ENCODE measurements around the gene VPS13A. TPM values are rescaled to one million over a fixed set of nuclear protein-coding genes. Genes with fewer than 3 reads are reported as not detected.

The VPS13A gene
- total RNA-seq (10 to 100 TPM; 43.7 to 46.1 TPM), polyA plus RNA-seq (10 to 100 TPM in 1 of 2 donors, 1 to 10 TPM in 1; 6.6 to 21.5 TPM)
- long read RNA-seq, donor 1, partial matches to known transcripts = 9 of 16 reads
- long read RNA-seq, donor 1, other reads (novel, unspliced or antisense) = 7 of 16 reads
- long read RNA-seq, donor 2, partial matches to known transcripts = 1 of 12 reads
- long read RNA-seq, donor 2, other reads (novel, unspliced or antisense) = 11 of 12 reads

DNA sequence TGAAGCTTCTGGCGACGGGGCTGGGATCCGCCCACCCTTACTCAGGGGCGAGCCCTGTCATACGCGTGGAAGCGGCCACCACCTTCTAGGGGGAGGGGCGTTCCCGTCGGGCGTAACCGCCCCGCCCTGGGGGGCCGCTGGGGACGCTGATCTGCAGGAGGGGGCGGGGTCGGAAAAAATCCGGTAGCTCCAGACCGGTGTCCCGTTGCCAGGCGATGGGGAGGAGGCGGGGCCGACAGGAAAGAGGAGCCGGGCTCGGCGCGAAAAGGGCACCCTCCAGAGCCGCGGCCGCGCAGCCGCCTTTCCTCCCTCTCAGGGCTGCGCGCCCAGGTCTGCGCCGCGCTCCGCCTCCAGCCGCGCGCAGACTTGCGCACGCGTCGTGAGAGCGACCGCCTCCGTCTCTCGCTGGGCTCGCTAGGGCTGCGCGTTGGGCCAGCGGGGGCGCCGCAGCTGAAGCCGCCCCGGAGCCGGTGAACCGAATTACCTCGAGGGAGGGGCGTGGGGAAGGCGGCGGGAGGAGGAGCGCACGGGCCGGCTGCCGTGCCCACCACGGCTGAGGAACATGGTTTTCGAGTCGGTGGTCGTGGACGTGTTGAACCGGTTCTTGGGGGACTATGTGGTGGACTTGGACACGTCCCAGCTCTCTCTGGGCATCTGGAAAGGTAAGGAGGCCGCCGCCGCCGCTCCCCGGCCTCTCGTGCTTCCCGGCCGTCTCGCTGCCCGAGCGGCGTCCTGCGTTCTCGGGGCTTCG, at the start of gene VPS13A:
Gene VPS13A, plus strand, starts transcription at position 392 of the 751 bp plus-strand sequence. Its CDS starts 171 bp downstream, at position 563.
- intact Hi-C loops (cut with DNase I) = loop anchor here in 1 of 2 donors (5.0 to 10.0 kb wide), 2 partner anchors 40 to 87 kb away; no protein-coding TSS in a partner anchor
- peak; percentile 95 to 98 for DNase-seq

GRCh38 chr9:77128125-77128789, 49.1 kb upstream of the VPS13A start:
- intact Hi-C loops (cut with DNase I) = no loop called here

More for the DNA sequence above, at the start of gene VPS13A:
- Histone ChIP-seq H3K27me3 (ENCODE audit: control insufficient read depth in 1 of 2, insufficient read depth in 2 of 2, low read length in 1 of 2) (no peaks in the 10 kb centered on the region), H3K4me1 (ENCODE audit: control insufficient read depth in 1 of 2, insufficient read depth in 2 of 2, low read length in 2 of 2) (no peaks in the 10 kb centered on the region), H3K9me3 (ENCODE audit: control insufficient read depth, low read length) (no peaks in the 10 kb centered on the region), H3K36me3 (ENCODE audit: control insufficient read depth in 1 of 2, insufficient read depth in 2 of 2, low read length in 1 of 2) (no peaks in the 10 kb centered on the region), H3K27ac (ENCODE audit: low read depth in 1 of 2, low read length in 2 of 2) (peak within 1 kb of the TSS; percentile 19 to 49), H3K4me3 (ENCODE audit: low read length in 2 of 2) (peak within 1 kb of the TSS; percentile 14 to 50)
- WGBS, 2 donors = 0% methylated on average over 60 to 89 of the region's 89 CpGs
- peak; percentile 97 for ATAC-seq (ENCODE audit: low FRiP score)

GRCh38 chr9:77131399-77131798, 45.9 kb upstream of the VPS13A start:
- H3K4me1 ChIP-seq (ENCODE audit: control insufficient read depth in 1 of 2, insufficient read depth in 2 of 2, low read length in 2 of 2) = no peaks in the 10 kb centered on the region
- DNase-seq (no peak), ATAC-seq (ENCODE audit: low FRiP score) (no peak)
- H3K27ac ChIP-seq (ENCODE audit: low read depth in 1 of 2, low read length in 2 of 2) = no peak overlapping the region
- H3K27me3 ChIP-seq (ENCODE audit: control insufficient read depth in 1 of 2, insufficient read depth in 2 of 2, low read length in 1 of 2) = peaks cover 0 to 3% of the 10 kb centered on the region in 2 donors
- 10 to 14% methylated on average over 5 of the region's 5 CpGs for WGBS, 2 donors
- intact Hi-C loops (cut with DNase I) = no loop called here
- H3K36me3 ChIP-seq (ENCODE audit: control insufficient read depth in 1 of 2, insufficient read depth in 2 of 2, low read length in 1 of 2) = no peaks in the 10 kb centered on the region
- no peak overlapping the region for H3K4me3 ChIP-seq (ENCODE audit: low read length in 2 of 2)
- peaks cover 4% of the 10 kb centered on the region for H3K9me3 ChIP-seq (ENCODE audit: control insufficient read depth, low read length)

More at GRCh38 chr9:77128125-77128789, 49.1 kb upstream of the VPS13A start:
- Histone ChIP-seq H3K4me1 (ENCODE audit: control insufficient read depth in 1 of 2, insufficient read depth in 2 of 2, low read length in 2 of 2) (no peaks in the 10 kb centered on the region), H3K36me3 (ENCODE audit: control insufficient read depth in 1 of 2, insufficient read depth in 2 of 2, low read length in 1 of 2) (no peaks in the 10 kb centered on the region), H3K27me3 (ENCODE audit: control insufficient read depth in 1 of 2, insufficient read depth in 2 of 2, low read length in 1 of 2) (peaks cover 0 to 3% of the 10 kb centered on the region in 2 donors), H3K4me3 (ENCODE audit: low read length in 2 of 2) (no peak overlapping the region), H3K9me3 (ENCODE audit: control insufficient read depth, low read length) (peaks cover 9% of the 10 kb centered on the region), H3K27ac (ENCODE audit: low read depth in 1 of 2, low read length in 2 of 2) (no peak overlapping the region)
- ATAC-seq (ENCODE audit: low FRiP score) (no peak), DNase-seq (no peak)
- 31 to 32% methylated on average over 1 of the region's 1 CpG for WGBS, 2 donors

GRCh38 chr9:77133011-77133410, 44.3 kb upstream of the VPS13A start:
- peaks cover 6% of the 10 kb centered on the region for H3K9me3 ChIP-seq (ENCODE audit: control insufficient read depth, low read length)
- H3K27ac ChIP-seq (ENCODE audit: low read depth in 1 of 2, low read length in 2 of 2) = no peak overlapping the region
- H3K27me3 ChIP-seq (ENCODE audit: control insufficient read depth in 1 of 2, insufficient read depth in 2 of 2, low read length in 1 of 2) = peaks cover 0 to 3% of the 10 kb centered on the region in 2 donors
- H3K36me3 ChIP-seq (ENCODE audit: control insufficient read depth in 1 of 2, insufficient read depth in 2 of 2, low read length in 1 of 2) = no peaks in the 10 kb centered on the region
- H3K4me3 ChIP-seq (ENCODE audit: low read length in 2 of 2) = no peak overlapping the region
- DNase-seq = no peak
- WGBS, 2 donors = 67 to 70% methylated on average over 1 of the region's 1 CpG
- intact Hi-C loops (cut with DNase I) = no loop called here
- ATAC-seq (ENCODE audit: low FRiP score) = no peak
- no peaks in the 10 kb centered on the region for H3K4me1 ChIP-seq (ENCODE audit: control insufficient read depth in 1 of 2, insufficient read depth in 2 of 2, low read length in 2 of 2)

GRCh38 chr9:77142366-77142765, 35.0 kb upstream of the VPS13A start:
- Histone ChIP-seq H3K27ac (ENCODE audit: low read depth in 1 of 2, low read length in 2 of 2) (no peak overlapping the region), H3K27me3 (ENCODE audit: control insufficient read depth in 1 of 2, insufficient read depth in 2 of 2, low read length in 1 of 2) (no peaks in the 10 kb centered on the region), H3K36me3 (ENCODE audit: control insufficient read depth in 1 of 2, insufficient read depth in 2 of 2, low read length in 1 of 2) (no peaks in the 10 kb centered on the region), H3K4me1 (ENCODE audit: control insufficient read depth in 1 of 2, insufficient read depth in 2 of 2, low read length in 2 of 2) (no peaks in the 10 kb centered on the region), H3K4me3 (ENCODE audit: low read length in 2 of 2) (no peak overlapping the region), H3K9me3 (ENCODE audit: control insufficient read depth, low read length) (peaks cover 2% of the 10 kb centered on the region)
- intact Hi-C loops (cut with DNase I) = no loop called here
- ATAC-seq (ENCODE audit: low FRiP score) = no peak
- 79 to 80% methylated on average over 2 of the region's 2 CpGs for WGBS, 2 donors
- no peak for DNase-seq

DNA sequence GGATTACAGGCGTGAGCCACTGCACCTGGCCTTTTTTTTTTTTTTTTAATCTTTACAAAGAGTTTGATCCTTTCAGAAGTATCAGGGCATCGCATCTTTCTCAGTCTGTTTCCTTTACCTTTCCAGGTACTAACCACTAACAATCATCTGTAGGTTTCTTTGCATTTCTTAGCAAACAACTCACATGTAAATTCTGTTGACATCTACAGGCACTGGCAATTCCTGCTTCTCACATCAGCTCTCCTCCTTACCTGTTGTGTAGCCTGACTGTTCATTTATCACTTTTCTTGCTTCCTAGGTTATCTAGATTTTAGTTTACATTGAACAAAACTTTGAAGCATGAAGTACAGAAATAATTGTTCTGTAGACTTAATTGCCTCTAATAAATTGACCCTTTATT, 27.5 kb upstream of the VPS13A start:
- ATAC-seq (ENCODE audit: low FRiP score) = no peak
- intact Hi-C loops (cut with DNase I) = no loop called here

GRCh38 chr9:77152289-77152688, 25.0 kb upstream of the VPS13A start:
- H3K27me3 ChIP-seq (ENCODE audit: control insufficient read depth in 1 of 2, insufficient read depth in 2 of 2, low read length in 1 of 2) = no peaks in the 10 kb centered on the region
- DNase-seq (no peak), ATAC-seq (ENCODE audit: low FRiP score) (no peak)
- H3K36me3 ChIP-seq (ENCODE audit: control insufficient read depth in 1 of 2, insufficient read depth in 2 of 2, low read length in 1 of 2) = no peaks in the 10 kb centered on the region
- no peaks in the 10 kb centered on the region for H3K9me3 ChIP-seq (ENCODE audit: control insufficient read depth, low read length)
- intact Hi-C loops (cut with DNase I) = no loop called here
- H3K4me1 ChIP-seq (ENCODE audit: control insufficient read depth in 1 of 2, insufficient read depth in 2 of 2, low read length in 2 of 2) = no peaks in the 10 kb centered on the region
- no peak overlapping the region for H3K4me3 ChIP-seq (ENCODE audit: low read length in 2 of 2)
- WGBS, 2 donors = 22 to 28% methylated on average over 1 of the region's 1 CpG
- H3K27ac ChIP-seq (ENCODE audit: low read depth in 1 of 2, low read length in 2 of 2) = no peak overlapping the region

More for the DNA sequence above, 27.5 kb upstream of the VPS13A start:
- no peak for DNase-seq
- Histone ChIP-seq H3K4me1 (ENCODE audit: control insufficient read depth in 1 of 2, insufficient read depth in 2 of 2, low read length in 2 of 2) (no peaks in the 10 kb centered on the region), H3K9me3 (ENCODE audit: control insufficient read depth, low read length) (no peaks in the 10 kb centered on the region), H3K4me3 (ENCODE audit: low read length in 2 of 2) (no peak overlapping the region), H3K27me3 (ENCODE audit: control insufficient read depth in 1 of 2, insufficient read depth in 2 of 2, low read length in 1 of 2) (no peaks in the 10 kb centered on the region), H3K36me3 (ENCODE audit: control insufficient read depth in 1 of 2, insufficient read depth in 2 of 2, low read length in 1 of 2) (no peaks in the 10 kb centered on the region), H3K27ac (ENCODE audit: low read depth in 1 of 2, low read length in 2 of 2) (no peak overlapping the region)
- 28 to 42% methylated on average over 1 to 2 of the region's 2 CpGs for WGBS, 2 donors

DNA sequence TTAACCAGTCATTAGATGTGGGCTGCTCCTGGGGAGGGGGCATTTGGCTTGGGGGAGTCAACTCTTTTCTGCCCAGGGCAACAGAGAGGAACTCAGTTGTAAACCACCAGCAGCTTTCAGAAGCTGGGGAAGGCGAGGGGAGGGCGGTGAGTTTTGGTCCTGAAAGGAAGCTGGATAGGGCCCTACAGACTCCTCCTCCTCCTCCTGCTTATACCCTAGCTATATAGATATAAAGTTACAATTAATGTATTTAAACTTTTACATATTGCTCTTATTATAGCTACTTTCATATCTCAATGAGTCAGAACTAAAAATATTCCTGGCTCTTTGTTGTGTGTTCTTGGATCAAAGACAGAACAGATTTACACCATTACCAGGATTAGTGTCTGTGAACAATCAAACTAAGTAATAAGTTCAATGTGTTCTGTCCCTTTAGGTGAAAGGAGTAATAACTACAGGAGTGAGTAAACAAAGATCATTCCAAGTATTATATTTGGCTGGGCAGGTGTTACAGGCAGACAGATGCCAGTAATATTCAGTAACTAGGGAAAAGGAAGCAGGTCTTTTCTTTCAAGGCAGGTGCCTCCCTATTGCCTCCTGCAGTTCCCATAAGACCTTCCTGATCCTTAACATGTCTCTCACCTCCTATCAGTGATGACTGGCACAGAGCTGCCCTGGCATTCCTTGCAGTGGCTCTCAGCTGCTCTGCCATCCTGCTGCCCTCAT, 20.5 kb upstream of the VPS13A start:
- no peak for ATAC-seq (ENCODE audit: low FRiP score)
- Histone ChIP-seq H3K9me3 (ENCODE audit: control insufficient read depth, low read length) (no peaks in the 10 kb centered on the region), H3K4me1 (ENCODE audit: control insufficient read depth in 1 of 2, insufficient read depth in 2 of 2, low read length in 2 of 2) (no peaks in the 10 kb centered on the region), H3K27ac (ENCODE audit: low read depth in 1 of 2, low read length in 2 of 2) (no peak overlapping the region), H3K27me3 (ENCODE audit: control insufficient read depth in 1 of 2, insufficient read depth in 2 of 2, low read length in 1 of 2) (no peaks in the 10 kb centered on the region), H3K4me3 (ENCODE audit: low read length in 2 of 2) (no peak overlapping the region), H3K36me3 (ENCODE audit: control insufficient read depth in 1 of 2, insufficient read depth in 2 of 2, low read length in 1 of 2) (no peaks in the 10 kb centered on the region)
- WGBS, 2 donors = 59 to 77% methylated on average over 2 of the region's 2 CpGs
- intact Hi-C loops (cut with DNase I) = no loop called here
- DNase-seq = no peak

Measured in aorta (tissue), 5 donors.